A549 (cell line): ENCODE measurements around the gene NME7. TPM values are rescaled to one million over a fixed set of nuclear protein-coding genes. Genes with fewer than 3 reads are reported as not detected.

Experiments used
- ATAC-seq, 2 experiments: fragments of 200-7000 bp in 1 of 2; fragments of >200 bp in 1 of 2; cut with Nextera tagmentation in 1 of 2; cut with Tn5 transposase in 1 of 2; 3 replicates each; pipeline versions ENCODE4 v1.8.0 to v1.9.1; 2018 to 2020; ENCODE audit warnings: mild to moderate bottlenecking in 1 of 2, moderate library complexity in 1 of 2
- CTCF ChIA-PET: fragments of 300-600 bp; sonication (Branson Sonifier 250); formaldehyde crosslinking; extraction: SDS; loops from one replicate; lab custom pipeline; 2021; ENCODE audit warnings: antibody characterized with exemption, inconsistent platforms; lab: Yijun Ruan, JAX
- POLR2A ChIA-PET: fragments of 350-600 bp; formaldehyde crosslinking; extraction: SDS; loops from one replicate; lab custom pipeline; 2021; ENCODE audit warnings: antibody characterized with exemption, inconsistent platforms; lab: Yijun Ruan, JAX
- DNase-seq, 2 experiments: peaks; one replicate each; pipeline versions ENCODE4 v3.0.0 to v3.0.0-alpha.2; 2011 to 2016; ENCODE audit warnings: low read depth in 1 of 2, low spot score in 1 of 2
- FAIRE-seq: peaks from 2 replicates; lab custom pipeline; 2011; peaks lifted over from hg19 to GRCh38; lab: Jason Lieb, UNC
- H3K27ac ChIP-seq, 2 experiments: fragments of >200 bp; sonication (Bioruptor Twin); formaldehyde crosslinking; 3 replicates each; pipeline ENCODE4 v1.5.1; 2016 to 2017
- H3K4me1 ChIP-seq: fragments of >200 bp; sonication (Bioruptor Twin); formaldehyde crosslinking; 3 replicates; pipeline ENCODE4 v1.6.1; 2016
- H3K4me2 ChIP-seq: fragments of >200 bp; sonication (Bioruptor Twin); formaldehyde crosslinking; 3 replicates; pipeline ENCODE4 v1.6.1; 2016
- H3K4me3 ChIP-seq: fragments of >200 bp; sonication (Bioruptor Twin); formaldehyde crosslinking; 3 replicates; pipeline ENCODE4 v1.5.1; 2016
- H3K9me3 ChIP-seq: fragments of >200 bp; sonication (Bioruptor Twin); formaldehyde crosslinking; 3 replicates; pipeline ENCODE4 v1.6.1; 2016
- CBX2 ChIP-seq: fragments of 200-600 bp; sonication (generic); IDR thresholded peaks from 2 replicates; pipeline ENCODE4 v1.6.1; 2016; ENCODE audit warnings: low read depth, mild to moderate bottlenecking, borderline replicate concordance
- EHF ChIP-seq: fragments of 250-450 bp; sonication (Bioruptor Pico); IDR thresholded peaks from 2 replicates; pipeline ENCODE4 v1.5.0; 2020; ENCODE audit warnings: mild to moderate bottlenecking
- HOXB5 ChIP-seq: fragments of 250-450 bp; sonication (Bioruptor Pico); IDR thresholded peaks from 2 replicates; pipeline ENCODE4 v1.5.0; 2020; ENCODE audit warnings: mild to moderate bottlenecking, moderate library complexity
- MAFK ChIP-seq: fragments of 450-650 bp; IDR thresholded peaks from 2 replicates; pipeline ENCODE4 v1.6.1; 2014; ENCODE audit not compliant: partially characterized antibody
- PHF8 ChIP-seq: fragments of 200-600 bp; sonication (generic); IDR thresholded peaks from 2 replicates; pipeline ENCODE4 v1.6.1; 2016; ENCODE audit warnings: low read depth, mild to moderate bottlenecking, antibody characterized with exemption, moderate library complexity, borderline replicate concordance
- RCOR1 ChIP-seq: fragments of 150-350 bp; IDR thresholded peaks from 2 replicates; pipeline ENCODE4 v1.6.1; 2014; ENCODE audit warnings: antibody characterized with exemption, low read length, low read depth
- RFX5 ChIP-seq: fragments of 450-650 bp; IDR thresholded peaks from 2 replicates; pipeline ENCODE4 v1.7.1; 2014; ENCODE audit warnings: antibody characterized with exemption, mild to moderate bottlenecking, moderate library complexity
- SREBF2 ChIP-seq: fragments of 450-650 bp; IDR thresholded peaks from 2 replicates; pipeline ENCODE4 v1.6.1; 2014; ENCODE audit warnings: mild to moderate bottlenecking, moderate library complexity
- TFCP2L1 ChIP-seq: fragments of 250-450 bp; sonication (Bioruptor Pico); IDR thresholded peaks from 2 replicates; pipeline ENCODE4 v1.5.0; 2021; ENCODE audit warnings: mild to moderate bottlenecking
- ZFP36 ChIP-seq: fragments of 450-650 bp; IDR thresholded peaks from 2 replicates; pipeline ENCODE4 v1.6.1; 2014; ENCODE audit warnings: borderline replicate concordance; ENCODE audit not compliant: partially characterized antibody
- WGBS: methylation state at CpG from one replicate; pipeline ENCODE4 v1.1.6; 2017; ENCODE audit errors: missing lambda C conversion rate; 5-methylcytosine and 5-hydroxymethylcytosine counted together
- polyA plus RNA-seq, 4 experiments: library from polyadenylated mRNA; depleted of rRNA in 3 of 4; stranded (reverse); fragments of >200 nt; fragmentation: RNase III in 1 of 4; extraction: RNeasy Plus Mini Kit Qiagen cat#74134 plus additional on column Dnase treatment in 1 of 4; gene quantifications; 2 replicates in 3 of 4; 3 replicates in 1 of 4; pipeline ENCODE4 v1.2.3, GENCODE V29; 2011 to 2017
- TF ChIP-seq, protein P1 (sequence below): IDR thresholded peaks from 2 replicates; pipeline ENCODE4 v1.6.1; 2012; ENCODE audit warnings: low read depth, borderline replicate concordance
- TF ChIP-seq, protein P2 (sequence below): fragments of 200-600 bp; sonication (generic); IDR thresholded peaks from 2 replicates; pipeline ENCODE4 v1.6.1; 2016; ENCODE audit warnings: antibody characterized with exemption, mild to moderate bottlenecking, moderate library complexity
- TF ChIP-seq, protein P3 (sequence below): fragments of 250-450 bp; sonication (Bioruptor Pico); IDR thresholded peaks from 2 replicates; pipeline ENCODE4 v1.5.0; 2020; ENCODE audit warnings: low read depth, mild to moderate bottlenecking, moderate library complexity
- TF ChIP-seq, protein P4 (sequence below): fragments of 250-450 bp; sonication (Bioruptor Pico); IDR thresholded peaks from 2 replicates; pipeline ENCODE4 v1.5.0; 2021; ENCODE audit warnings: mild to moderate bottlenecking, moderate library complexity, borderline replicate concordance
- TF ChIP-seq, protein P5 (sequence below): fragments of >200 bp; sonication (Bioruptor Twin); formaldehyde crosslinking; IDR thresholded peaks from 3 replicates; pipeline ENCODE4 v1.6.1; 2016
- TF ChIP-seq, protein P6 (sequence below): fragments of >200 bp; sonication (Bioruptor Twin); formaldehyde crosslinking; IDR thresholded peaks from 3 replicates; pipeline ENCODE4 v1.5.1; 2016

The NME7 gene
- polyA plus RNA-seq, 2 of the 4 experiments (the other 2 are of a cell fraction) = 39.5 to 62.3 TPM

DNA sequence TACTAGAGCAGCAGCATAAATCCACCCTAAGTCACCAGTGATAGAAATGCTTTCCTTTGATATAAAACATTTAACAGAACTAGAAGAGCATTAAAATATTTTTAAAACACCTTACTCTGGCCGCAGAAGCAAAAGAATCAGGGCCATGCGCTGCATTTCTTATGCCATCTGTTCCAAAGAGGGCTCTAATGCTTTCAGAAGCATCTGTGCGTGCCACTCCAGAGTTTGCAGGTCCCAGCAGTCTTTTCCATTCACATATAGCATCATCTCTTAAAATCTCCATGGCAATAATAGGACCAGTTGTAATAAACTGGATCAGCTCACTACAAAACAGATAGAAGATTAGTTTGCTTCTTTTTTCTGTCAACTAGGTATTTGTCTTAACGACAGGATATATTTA lies 69.2 kb downstream of the NME7 start:
- TF ChIP-seq, protein P1, sequence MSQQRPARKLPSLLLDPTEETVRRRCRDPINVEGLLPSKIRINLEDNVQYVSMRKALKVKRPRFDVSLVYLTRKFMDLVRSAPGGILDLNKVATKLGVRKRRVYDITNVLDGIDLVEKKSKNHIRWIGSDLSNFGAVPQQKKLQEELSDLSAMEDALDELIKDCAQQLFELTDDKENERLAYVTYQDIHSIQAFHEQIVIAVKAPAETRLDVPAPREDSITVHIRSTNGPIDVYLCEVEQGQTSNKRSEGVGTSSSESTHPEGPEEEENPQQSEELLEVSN = no peak
- TF ChIP-seq HOXB5 (CRISPR knock-in tag) = no peak
- TF ChIP-seq, protein P2, sequence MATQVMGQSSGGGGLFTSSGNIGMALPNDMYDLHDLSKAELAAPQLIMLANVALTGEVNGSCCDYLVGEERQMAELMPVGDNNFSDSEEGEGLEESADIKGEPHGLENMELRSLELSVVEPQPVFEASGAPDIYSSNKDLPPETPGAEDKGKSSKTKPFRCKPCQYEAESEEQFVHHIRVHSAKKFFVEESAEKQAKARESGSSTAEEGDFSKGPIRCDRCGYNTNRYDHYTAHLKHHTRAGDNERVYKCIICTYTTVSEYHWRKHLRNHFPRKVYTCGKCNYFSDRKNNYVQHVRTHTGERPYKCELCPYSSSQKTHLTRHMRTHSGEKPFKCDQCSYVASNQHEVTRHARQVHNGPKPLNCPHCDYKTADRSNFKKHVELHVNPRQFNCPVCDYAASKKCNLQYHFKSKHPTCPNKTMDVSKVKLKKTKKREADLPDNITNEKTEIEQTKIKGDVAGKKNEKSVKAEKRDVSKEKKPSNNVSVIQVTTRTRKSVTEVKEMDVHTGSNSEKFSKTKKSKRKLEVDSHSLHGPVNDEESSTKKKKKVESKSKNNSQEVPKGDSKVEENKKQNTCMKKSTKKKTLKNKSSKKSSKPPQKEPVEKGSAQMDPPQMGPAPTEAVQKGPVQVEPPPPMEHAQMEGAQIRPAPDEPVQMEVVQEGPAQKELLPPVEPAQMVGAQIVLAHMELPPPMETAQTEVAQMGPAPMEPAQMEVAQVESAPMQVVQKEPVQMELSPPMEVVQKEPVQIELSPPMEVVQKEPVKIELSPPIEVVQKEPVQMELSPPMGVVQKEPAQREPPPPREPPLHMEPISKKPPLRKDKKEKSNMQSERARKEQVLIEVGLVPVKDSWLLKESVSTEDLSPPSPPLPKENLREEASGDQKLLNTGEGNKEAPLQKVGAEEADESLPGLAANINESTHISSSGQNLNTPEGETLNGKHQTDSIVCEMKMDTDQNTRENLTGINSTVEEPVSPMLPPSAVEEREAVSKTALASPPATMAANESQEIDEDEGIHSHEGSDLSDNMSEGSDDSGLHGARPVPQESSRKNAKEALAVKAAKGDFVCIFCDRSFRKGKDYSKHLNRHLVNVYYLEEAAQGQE = no peak
- no peak for TF ChIP-seq SREBF2
- TF ChIP-seq, protein P3, sequence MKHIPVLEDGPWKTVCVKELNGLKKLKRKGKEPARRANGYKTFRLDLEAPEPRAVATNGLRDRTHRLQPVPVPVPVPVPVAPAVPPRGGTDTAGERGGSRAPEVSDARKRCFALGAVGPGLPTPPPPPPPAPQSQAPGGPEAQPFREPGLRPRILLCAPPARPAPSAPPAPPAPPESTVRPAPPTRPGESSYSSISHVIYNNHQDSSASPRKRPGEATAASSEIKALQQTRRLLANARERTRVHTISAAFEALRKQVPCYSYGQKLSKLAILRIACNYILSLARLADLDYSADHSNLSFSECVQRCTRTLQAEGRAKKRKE (CRISPR knock-in tag) = no peak
- no peak for TF ChIP-seq ZFP36
- ChIA-PET CTCF (interaction anchor here (0.6 kb wide), 1 partner anchor 1288 kb away, joined by 3 read pairs; no protein-coding TSS in a partner anchor), POLR2A (no interaction called here)
- no peak overlapping the region for H3K4me2 ChIP-seq
- H3K9me3 ChIP-seq = no peaks in the 10 kb centered on the region
- ATAC-seq (no peak), DNase-seq (no peak), FAIRE-seq (no peak)
- WGBS = 95% methylated on average over 4 of the region's 4 CpGs
- H3K27ac ChIP-seq = no peak overlapping the region
- peaks cover 5% of the 10 kb centered on the region; the same call in 2 of the 3 replicates for H3K4me1 ChIP-seq
- no peak overlapping the region for H3K4me3 ChIP-seq

DNA sequence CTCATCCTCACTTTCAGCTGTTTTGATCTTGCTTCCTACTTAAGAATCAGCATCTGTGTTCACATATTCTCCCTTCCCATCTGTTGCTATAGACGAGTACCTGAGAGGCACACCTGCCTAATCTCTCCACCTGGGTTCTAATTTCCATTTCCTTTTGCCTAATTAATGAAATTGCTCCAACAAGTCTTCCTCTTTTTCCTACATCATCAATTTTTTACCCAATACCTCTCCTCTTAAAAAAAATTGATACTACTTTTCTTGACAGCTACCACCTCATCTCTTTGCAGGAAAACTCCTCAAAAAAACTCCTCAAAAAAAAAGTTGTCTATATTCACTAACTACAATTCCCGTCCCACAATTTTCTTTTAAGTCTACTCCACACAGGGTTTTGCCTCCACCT lies 71.8 kb downstream of the NME7 start:
- FAIRE-seq (no peak), ATAC-seq (no peak), DNase-seq (no peak)
- ChIA-PET POLR2A (no interaction called here), CTCF (interaction anchor here (0.8 kb wide), 1 partner anchor 8 kb away, joined by 3 read pairs; no protein-coding TSS in a partner anchor)
- H3K4me3 ChIP-seq = no peak overlapping the region
- TF ChIP-seq RCOR1 (no peak), MAFK (peak; percentile 24), TFCP2L1 (CRISPR knock-in tag) (no peak)
- no peaks in the 10 kb centered on the region for H3K9me3 ChIP-seq
- no peak overlapping the region for H3K4me2 ChIP-seq
- WGBS = 88% methylated on average over 2 of the region's 2 CpGs
- H3K27ac ChIP-seq = no peak overlapping the region
- no peaks in the 10 kb centered on the region for H3K4me1 ChIP-seq

DNA sequence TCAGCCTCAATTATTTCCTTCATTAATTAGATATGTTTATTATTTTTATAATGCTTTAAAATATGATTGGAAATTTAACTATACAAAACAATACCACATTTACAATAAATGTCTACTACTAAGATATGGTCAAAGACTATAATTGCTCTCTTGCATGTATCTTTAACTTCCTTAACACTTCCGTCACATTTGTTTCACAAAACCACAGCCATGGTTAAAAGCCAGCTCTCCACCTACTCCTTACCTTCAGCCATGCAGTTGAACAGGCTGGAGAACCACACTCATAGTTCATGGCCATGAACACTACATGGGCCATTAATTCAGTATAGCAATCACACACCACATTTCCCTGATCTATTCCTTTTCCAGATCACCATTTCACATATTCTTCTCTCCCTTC lies 72.2 kb downstream of the NME7 start:
- Histone ChIP-seq H3K9me3 (no peaks in the 10 kb centered on the region), H3K4me2 (no peak overlapping the region), H3K4me3 (no peak overlapping the region), H3K27ac (no peak overlapping the region)
- ATAC-seq (no peak), DNase-seq (no peak), FAIRE-seq (peak; percentile 13)
- TF ChIP-seq, protein P4, sequence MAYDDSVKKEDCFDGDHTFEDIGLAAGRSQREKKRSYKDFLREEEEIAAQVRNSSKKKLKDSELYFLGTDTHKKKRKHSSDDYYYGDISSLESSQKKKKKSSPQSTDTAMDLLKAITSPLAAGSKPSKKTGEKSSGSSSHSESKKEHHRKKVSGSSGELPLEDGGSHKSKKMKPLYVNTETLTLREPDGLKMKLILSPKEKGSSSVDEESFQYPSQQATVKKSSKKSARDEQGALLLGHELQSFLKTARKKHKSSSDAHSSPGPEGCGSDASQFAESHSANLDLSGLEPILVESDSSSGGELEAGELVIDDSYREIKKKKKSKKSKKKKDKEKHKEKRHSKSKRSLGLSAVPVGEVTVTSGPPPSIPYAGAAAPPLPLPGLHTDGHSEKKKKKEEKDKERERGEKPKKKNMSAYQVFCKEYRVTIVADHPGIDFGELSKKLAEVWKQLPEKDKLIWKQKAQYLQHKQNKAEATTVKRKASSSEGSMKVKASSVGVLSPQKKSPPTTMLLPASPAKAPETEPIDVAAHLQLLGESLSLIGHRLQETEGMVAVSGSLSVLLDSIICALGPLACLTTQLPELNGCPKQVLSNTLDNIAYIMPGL (CRISPR knock-in tag) = no peak
- TF ChIP-seq, protein P5, sequence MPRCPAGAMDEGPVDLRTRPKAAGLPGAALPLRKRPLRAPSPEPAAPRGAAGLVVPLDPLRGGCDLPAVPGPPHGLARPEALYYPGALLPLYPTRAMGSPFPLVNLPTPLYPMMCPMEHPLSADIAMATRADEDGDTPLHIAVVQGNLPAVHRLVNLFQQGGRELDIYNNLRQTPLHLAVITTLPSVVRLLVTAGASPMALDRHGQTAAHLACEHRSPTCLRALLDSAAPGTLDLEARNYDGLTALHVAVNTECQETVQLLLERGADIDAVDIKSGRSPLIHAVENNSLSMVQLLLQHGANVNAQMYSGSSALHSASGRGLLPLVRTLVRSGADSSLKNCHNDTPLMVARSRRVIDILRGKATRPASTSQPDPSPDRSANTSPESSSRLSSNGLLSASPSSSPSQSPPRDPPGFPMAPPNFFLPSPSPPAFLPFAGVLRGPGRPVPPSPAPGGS = no peak
- TF ChIP-seq CBX2 (no peak), ZFP36 (no peak), PHF8 (no peak), RFX5 (no peak), RCOR1 (no peak), EHF (no peak)
- TF ChIP-seq, protein P6, sequence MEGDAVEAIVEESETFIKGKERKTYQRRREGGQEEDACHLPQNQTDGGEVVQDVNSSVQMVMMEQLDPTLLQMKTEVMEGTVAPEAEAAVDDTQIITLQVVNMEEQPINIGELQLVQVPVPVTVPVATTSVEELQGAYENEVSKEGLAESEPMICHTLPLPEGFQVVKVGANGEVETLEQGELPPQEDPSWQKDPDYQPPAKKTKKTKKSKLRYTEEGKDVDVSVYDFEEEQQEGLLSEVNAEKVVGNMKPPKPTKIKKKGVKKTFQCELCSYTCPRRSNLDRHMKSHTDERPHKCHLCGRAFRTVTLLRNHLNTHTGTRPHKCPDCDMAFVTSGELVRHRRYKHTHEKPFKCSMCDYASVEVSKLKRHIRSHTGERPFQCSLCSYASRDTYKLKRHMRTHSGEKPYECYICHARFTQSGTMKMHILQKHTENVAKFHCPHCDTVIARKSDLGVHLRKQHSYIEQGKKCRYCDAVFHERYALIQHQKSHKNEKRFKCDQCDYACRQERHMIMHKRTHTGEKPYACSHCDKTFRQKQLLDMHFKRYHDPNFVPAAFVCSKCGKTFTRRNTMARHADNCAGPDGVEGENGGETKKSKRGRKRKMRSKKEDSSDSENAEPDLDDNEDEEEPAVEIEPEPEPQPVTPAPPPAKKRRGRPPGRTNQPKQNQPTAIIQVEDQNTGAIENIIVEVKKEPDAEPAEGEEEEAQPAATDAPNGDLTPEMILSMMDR = no peak
- TF ChIP-seq, all 56 proteins: peak for 0
- ChIA-PET CTCF (no interaction called here), POLR2A (no interaction called here)
- no peaks in the 10 kb centered on the region for H3K4me1 ChIP-seq
- 90% methylated on average over 1 of the region's 1 CpG for WGBS
